Measurements from ENCODE around the gene METTL27.
"Not testable (repeated sequence)": the region's sequence is repeated elsewhere in the genome, so short reads cannot be mapped to it uniquely, and the experiment has no call there.

Gene METTL27

GRCh38 chr7:73842067-73842976, at the start of gene METTL27:
Gene METTL27 (minus strand): TSS chr7:73842516. CDS start chr7:73842140, 376 bp downstream.
- DNase-seq (ENCODE audit: low read depth) = peak; percentile 83

- DNase-seq (ENCODE audit: low read depth) = no peak
These were observed 49.0 kb upstream of the METTL27 start for GRCh38 chr7:73891178-73891885.

DNA sequence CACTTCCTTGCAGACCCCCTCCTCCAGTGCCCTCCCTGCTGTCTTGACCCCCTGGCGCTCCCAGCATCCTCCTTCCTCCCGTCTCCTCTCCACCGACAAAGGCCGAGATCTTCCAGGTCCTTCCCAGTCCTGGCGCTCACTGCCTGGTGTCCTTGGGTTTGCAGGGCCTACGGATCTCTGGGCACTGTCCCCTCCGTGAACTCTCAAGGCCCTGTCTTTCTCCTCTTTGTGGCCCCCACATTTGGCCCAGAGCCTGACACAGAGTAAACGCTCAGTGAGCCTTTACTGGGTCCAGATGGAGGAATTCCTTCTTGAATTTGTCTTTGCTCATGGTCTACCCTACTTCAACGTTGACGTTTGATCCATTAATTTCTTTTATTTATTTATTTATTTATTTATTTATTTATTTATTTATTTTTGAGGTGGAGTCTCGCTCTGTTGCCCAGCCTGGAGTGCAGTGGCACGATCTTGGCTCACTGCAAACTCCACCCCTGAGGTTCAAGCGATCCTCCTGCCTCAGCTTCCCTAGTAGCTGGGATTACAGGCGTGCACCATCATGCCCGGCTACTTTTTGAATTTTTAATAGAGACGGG, 48.3 kb upstream of the METTL27 start:
- DNase-seq (ENCODE audit: low read depth) = no peak

DNA sequence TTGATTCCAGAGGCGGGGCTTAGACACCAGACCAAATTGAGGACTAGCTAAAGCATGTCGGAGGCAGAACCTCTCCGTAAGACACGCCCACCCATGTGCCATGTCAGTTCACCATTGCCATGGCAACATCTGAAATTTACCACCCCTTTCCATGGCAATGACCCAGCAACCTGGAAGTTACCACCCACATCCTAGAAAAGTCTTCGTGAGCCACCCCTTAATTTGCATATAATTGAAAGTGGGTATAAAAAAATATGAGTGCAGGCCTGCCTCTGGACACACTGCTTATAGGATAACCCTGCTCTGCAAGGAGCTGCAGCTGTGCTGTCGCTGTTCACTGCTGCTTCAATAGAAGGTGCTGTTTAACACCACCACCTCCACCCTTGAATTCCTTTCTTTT, 46.6 kb upstream of the METTL27 start:
- DNase-seq (ENCODE audit: low read depth) = no peak

DNA sequence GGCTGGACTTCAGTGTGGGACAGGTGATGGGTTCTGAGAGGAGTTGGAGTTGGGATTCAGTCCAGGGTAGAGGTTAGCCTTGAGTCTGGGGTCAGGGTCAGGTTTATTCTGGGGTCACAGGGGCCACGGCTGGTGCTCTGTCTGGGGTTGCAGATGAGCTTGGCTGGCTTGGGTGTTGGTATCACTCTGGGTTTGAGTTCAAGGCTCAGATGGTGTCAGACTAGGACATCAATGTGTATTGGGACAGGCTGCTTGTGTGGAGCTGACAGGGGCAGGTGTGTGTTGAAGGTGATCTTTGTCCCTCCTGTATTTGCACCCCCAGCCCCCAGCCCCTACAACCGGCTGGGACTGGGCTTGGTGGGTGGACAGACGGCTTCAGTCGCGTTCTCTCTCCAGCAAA, 45.4 kb upstream of the METTL27 start:
- DNase-seq (ENCODE audit: low read depth) = no peak

DNA sequence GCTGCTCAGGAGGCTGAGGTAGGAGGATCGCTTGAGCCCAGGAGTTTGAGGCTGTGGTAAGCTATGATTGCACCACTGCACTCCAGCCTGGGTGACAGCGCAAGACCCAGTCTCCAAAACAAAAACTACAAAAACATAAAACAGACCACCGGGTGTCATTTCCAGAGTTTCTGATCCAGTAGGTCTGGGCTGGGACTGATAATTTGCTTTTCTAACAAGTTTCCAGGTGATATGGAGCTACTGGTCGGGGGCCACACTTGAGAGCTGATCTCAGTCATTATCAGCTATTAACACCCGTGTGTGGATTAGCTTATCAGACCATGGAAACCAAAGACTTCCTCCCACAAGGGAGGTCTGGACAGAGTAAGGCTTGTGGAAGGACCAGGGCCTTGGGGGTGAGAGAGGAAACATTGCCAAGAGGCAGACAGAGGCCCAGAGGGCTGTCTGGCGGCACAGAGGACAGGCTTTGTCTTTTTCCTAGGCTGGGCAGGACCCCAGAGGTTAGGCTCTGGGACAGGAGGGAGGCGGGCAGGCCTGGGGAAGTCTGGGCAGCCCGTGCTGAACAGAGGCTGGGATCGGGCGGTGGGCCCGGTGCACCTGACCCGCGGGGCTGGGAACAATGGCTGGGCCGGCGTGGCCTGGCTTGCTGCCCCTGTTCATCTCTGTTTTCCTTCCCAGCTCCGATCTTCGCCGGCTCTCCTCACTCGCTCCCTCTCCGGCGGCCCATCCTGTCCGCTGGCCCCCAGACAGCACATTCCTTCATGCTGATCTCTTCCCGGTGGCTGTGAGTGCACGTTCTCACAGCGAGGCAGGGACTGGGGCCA, 43.9 kb upstream of the METTL27 start:
- DNase-seq (ENCODE audit: low read depth) = no peak

- DNase-seq (ENCODE audit: low read depth) = no peak
These were observed 43.2 kb upstream of the METTL27 start for GRCh38 chr7:73885433-73885974.

GRCh38 chr7:73884867-73885422, 42.6 kb upstream of the METTL27 start:
- DNase-seq (ENCODE audit: low read depth) = not testable (repeated sequence)

- DNase-seq (ENCODE audit: low read depth) = no peak
These were observed 39.7 kb upstream of the METTL27 start for GRCh38 chr7:73882047-73882402.

DNA sequence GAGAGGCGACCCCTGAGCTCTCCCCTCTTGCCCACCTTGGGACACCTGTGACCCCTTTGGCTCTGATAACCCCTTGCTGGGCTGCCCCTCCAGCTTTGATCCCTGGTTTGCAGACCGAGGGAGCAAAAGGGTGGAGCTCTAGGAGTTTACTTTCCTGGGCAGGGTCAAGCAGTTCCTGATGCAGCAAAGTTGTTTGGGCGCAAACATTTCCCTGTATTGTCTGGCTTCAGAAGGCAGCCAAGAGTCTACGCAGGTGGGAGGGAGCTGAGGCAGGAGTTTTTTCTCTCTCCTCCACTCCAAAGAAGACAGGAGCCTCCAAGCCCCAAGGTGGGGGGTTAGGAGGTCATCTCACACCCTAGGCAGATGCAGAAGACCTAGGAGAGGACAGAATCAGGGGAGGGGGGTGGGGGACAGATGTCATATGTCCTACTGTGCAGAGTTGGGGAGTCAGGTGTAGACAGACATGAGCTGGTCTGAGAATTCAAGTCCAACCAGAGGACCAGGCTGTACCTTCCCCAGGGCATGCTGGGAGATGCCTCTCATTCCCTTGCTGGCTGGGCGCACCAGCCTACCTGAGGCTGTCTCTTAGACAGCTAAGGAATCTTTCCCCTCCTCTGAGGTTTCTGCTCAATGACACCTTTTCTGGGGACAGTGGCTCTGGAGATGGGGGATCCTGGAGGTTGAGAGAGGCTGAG, 39.2 kb upstream of the METTL27 start:
- no peak for DNase-seq (ENCODE audit: low read depth)

DNA sequence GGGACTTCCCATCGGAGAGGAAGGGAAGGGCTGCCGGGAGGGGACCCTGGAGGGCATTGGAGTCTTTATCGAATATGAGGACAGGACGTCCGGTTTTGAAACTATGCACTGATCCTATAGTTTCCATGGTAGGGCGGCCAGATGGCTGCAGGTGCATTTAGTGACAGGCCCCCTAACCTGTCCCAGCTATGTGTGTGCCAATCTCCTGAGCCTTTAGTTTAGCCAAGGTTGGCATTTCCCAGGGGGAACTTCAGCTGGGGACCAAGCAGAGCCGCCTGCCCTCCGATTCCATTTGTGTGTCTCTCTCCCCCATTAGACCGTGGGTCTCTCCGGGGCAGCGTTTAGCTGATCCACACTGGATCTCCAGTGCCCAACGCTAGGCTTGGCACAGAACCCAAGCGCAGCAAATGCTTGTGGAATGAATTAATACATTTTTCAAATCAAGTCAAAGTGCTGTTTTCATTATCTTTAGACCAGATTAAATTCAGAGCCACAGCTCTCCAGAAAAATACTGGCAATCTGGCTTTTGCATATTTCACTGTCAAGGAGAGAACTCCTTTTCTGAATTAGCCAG, 38.5 kb upstream of the METTL27 start:
- DNase-seq (ENCODE audit: low read depth) = no peak

GRCh38 chr7:73879977-73880681, 37.8 kb upstream of the METTL27 start:
- no peak for DNase-seq (ENCODE audit: low read depth)

DNA sequence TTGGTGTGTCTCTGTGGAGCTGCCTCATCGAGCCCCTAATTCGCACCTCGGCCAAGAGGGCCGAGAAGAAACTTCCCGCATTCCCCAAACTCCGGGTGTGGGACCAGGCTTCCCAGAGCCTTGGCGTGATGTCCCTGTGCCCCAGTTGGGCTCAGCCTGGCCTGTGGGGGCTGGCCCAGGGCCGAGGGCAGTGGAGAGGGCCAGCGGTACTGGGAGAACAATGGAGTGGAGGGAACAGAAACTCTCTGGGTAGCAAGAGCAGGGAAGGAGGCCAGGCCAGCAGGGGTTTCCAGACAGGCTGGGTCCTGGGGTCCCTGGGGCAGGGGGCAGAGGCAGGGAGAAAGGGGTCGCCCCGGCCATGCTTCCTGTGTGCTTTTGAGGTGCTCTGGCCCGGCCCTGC, 34.7 kb upstream of the METTL27 start:
- DNase-seq (ENCODE audit: low read depth) = no peak

DNA sequence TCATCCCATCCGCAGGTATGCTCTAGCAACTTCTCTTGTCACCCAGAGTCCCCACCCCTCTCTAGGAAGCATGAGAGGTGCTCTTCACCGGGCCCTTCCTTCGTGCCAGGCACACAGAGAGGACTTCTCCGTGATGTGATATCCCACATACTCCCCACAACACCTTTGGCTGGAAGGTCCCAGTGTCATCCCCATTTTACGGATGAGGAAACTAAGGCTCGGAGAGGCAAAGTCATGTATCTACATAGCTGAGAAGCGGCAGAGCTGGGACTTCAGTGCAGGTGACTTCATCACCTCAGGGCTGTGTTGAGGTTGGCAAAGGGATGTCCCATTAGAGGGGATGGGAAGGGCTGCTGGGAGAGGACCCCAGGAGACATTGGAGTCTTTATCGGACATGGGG, 34.0 kb upstream of the METTL27 start:
- no peak for DNase-seq (ENCODE audit: low read depth)

GRCh38 chr7:73872056-73872908, 30.0 kb upstream of the METTL27 start:
- no peak for DNase-seq (ENCODE audit: low read depth)

GRCh38 chr7:73871163-73872011, 29.1 kb upstream of the METTL27 start:
- no peak for DNase-seq (ENCODE audit: low read depth)

DNA sequence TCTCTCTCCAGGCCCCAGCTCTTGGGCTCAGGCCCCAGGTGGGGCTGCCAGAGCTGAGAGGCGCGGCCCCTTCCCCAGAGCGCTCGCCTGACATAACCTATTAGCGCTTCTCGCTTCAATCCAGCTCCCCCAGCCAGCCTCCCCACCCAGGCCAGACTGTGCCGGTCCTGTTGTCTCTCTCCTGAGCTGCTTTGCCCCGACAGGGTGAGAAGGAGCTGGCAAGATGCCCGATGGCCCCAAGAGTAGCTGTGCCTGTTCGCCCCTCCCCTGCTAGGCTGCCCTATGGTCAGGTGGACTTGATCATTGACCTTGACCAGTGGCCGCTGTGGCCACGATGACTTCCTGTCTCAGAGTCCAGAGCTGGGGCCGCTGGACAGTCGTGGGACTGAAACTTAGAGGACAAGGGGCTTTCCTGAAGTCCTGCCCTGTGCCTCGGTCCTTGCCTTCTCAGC, 27.8 kb upstream of the METTL27 start:
- DNase-seq (ENCODE audit: low read depth) = no peak
